ENCODE data around the gene MARCHF7.
"Not testable (repeated sequence)": the region's sequence is repeated elsewhere in the genome, so short reads cannot be mapped to it uniquely, and the experiment has no call there.

The MARCHF7 gene

GRCh38 chr2:159712143-159712928, at the start of gene MARCHF7:
TSS of gene MARCHF7 (plus strand) at chr2:159712506. CDS start at chr2:159729023, 16,517 bp downstream.
- DNase-seq = peak; percentile 98

- DNase-seq = not testable (repeated sequence)
These were observed 44.9 kb upstream of the MARCHF7 start for GRCh38 chr2:159667423-159667822.

GRCh38 chr2:159671047-159671446, 41.3 kb upstream of the MARCHF7 start:
- no peak for DNase-seq

GRCh38 chr2:159677654-159678053, 34.7 kb upstream of the MARCHF7 start:
- peak; percentile 23 for DNase-seq

- no peak for DNase-seq
These were observed 31.6 kb upstream of the MARCHF7 start for GRCh38 chr2:159680692-159681091.

GRCh38 chr2:159683817-159684216, 28.5 kb upstream of the MARCHF7 start:
- no peak for DNase-seq

GRCh38 chr2:159684796-159685195, 27.5 kb upstream of the MARCHF7 start:
- DNase-seq = no peak

GRCh38 chr2:159694500-159695040, 17.7 kb upstream of the MARCHF7 start:
- DNase-seq = no peak

- DNase-seq = peak; percentile 72
These were observed 16.4 kb upstream of the MARCHF7 start for GRCh38 chr2:159695795-159696448.

- DNase-seq = no peak
These were observed 8.8 kb upstream of the MARCHF7 start for GRCh38 chr2:159703491-159703890.

GRCh38 chr2:159706385-159706980, 5.8 kb upstream of the MARCHF7 start:
- DNase-seq = no peak

- DNase-seq = no peak
These were observed 4.1 kb upstream of the MARCHF7 start for GRCh38 chr2:159708066-159708760.

GRCh38 chr2:159710601-159711180, 1.6 kb upstream of the MARCHF7 start:
- DNase-seq = peak; percentile 26

- no peak for DNase-seq
These were observed 654 bp upstream of the MARCHF7 start for GRCh38 chr2:159711562-159712142.

- DNase-seq = peak; percentile 42
These were observed 669 bp downstream of the MARCHF7 start for GRCh38 chr2:159712929-159713420.

- no peak for DNase-seq
These were observed 1.4 kb downstream of the MARCHF7 start for GRCh38 chr2:159713631-159714246.

GRCh38 chr2:159714247-159714930, 2.1 kb downstream of the MARCHF7 start:
- no peak for DNase-seq

- no peak for DNase-seq
These were observed 3.1 kb downstream of the MARCHF7 start for GRCh38 chr2:159715451-159715850.

- not testable (repeated sequence) for DNase-seq
These were observed 4.1 kb downstream of the MARCHF7 start for GRCh38 chr2:159716409-159716808.

- DNase-seq = no peak
These were observed 4.6 kb downstream of the MARCHF7 start for GRCh38 chr2:159716857-159717256.

- DNase-seq = no peak
These were observed 8.4 kb downstream of the MARCHF7 start for GRCh38 chr2:159720676-159721075.
